ENCODE data around the gene KMO. TPM values are rescaled to one million over a fixed set of nuclear protein-coding genes. Genes with fewer than 3 reads are reported as not detected.

The KMO gene
- total and polyA plus RNA-seq, 2 of the 4 experiments (the other 2 are of a cell fraction), result not detected

DNA sequence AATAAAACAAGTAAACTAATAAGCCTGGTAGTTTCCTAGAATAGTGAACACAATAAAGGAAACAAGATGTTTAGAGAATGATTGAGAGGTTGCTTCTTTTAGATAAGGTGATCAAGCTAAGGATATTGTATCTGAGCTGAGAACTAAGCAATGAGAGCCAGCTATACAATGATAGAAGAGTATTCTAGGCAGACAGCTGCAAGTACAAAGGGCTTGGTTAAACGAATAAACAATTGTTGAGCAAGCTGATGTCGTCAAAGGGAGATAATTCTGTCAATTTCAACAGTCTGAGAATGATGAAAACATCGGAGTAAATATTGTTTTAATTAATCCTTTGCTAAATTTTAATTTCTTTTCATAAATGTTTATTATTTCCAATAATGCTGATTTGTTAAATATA lies 7.2 kb upstream of the KMO start:
- DNase-seq (no peak), ATAC-seq (ENCODE audit: low read depth) (no peak)
- Histone ChIP-seq H4K20me1 (ENCODE audit: insufficient read depth, low read length) (no peaks in the 10 kb centered on the region), H3K4me1 (ENCODE audit: control insufficient read depth, insufficient read depth, low read length) (no peaks in the 10 kb centered on the region), H2AFZ (replicated peaks; ENCODE audit: low read length, poor library complexity) (no peak overlapping the region), H3K9me3 (ENCODE audit: control insufficient read depth, insufficient read depth, low read length) (no peaks in the 10 kb centered on the region), H3K27ac (ENCODE audit: insufficient read depth, low read length) (no peak overlapping the region), H3K4me3 (ENCODE audit: insufficient read depth, low read depth, low read length) (no peak overlapping the region), H3K18ac (ENCODE audit: low read depth, low read length) (no peak overlapping the region), H2AK5ac (ENCODE audit: low read depth, low read length) (no peak overlapping the region), H3K4me2 (ENCODE audit: low read depth, low read length) (no peak overlapping the region), H3K4ac (ENCODE audit: low read depth, low read length) (no peak overlapping the region), H3K9ac (ENCODE audit: low read depth, low read length) (no peak overlapping the region), H4K91ac (ENCODE audit: insufficient read depth, low read depth, low read length) (no peak overlapping the region), H4K5ac (ENCODE audit: low read depth, low read length) (no peak overlapping the region), H3K14ac (replicated peaks; ENCODE audit: low read depth, low read length) (no peak overlapping the region), H2BK120ac (ENCODE audit: low read depth, low read length) (no peak overlapping the region), H4K8ac (ENCODE audit: low read depth in 2 of 2, low read length in 2 of 2) (no peak overlapping the region), H3K36me3 (ENCODE audit: control insufficient read depth, insufficient read depth, low read length) (no peaks in the 10 kb centered on the region), H2AK9ac (replicated peaks; ENCODE audit: low read depth, low read length, poor library complexity) (no peak overlapping the region), H3K56ac (ENCODE audit: extremely low read depth, insufficient read depth, low read length) (no peak overlapping the region), H3K23ac (ENCODE audit: low read depth, low read length) (no peak overlapping the region), H3K79me1 (ENCODE audit: low read depth in 1 of 2, low read length in 2 of 2) (no peaks in the 10 kb centered on the region), H3K9me1 (ENCODE audit: insufficient read depth, low read length) (no peaks in the 10 kb centered on the region), H3K27me3 (ENCODE audit: control insufficient read depth, insufficient read depth, low read length) (peaks cover 18% of the 10 kb centered on the region), H2BK20ac (ENCODE audit: low read depth, low read length) (no peak overlapping the region), H2BK5ac (ENCODE audit: low read depth, low read length, poor library complexity, severe bottlenecking) (no peak overlapping the region), H2BK15ac (ENCODE audit: low read depth, low read length) (no peak overlapping the region)
- no TSS peak for BruUV-seq (replicated peaks)
- POLR2A ChIA-PET (ENCODE audit: unreplicated experiment), result no interaction called here
- dilution Hi-C loops (cut with HindIII; ENCODE audit: low sequenced_read_pairs, unreplicated experiment), result no loop called here
- CTCF ChIA-PET, result no interaction called here
- in situ Hi-C loops (cut with MboI; ENCODE audit: low sequenced_read_pairs), result loop anchor here (25.0 kb wide), 1 partner anchor 462 kb away; the partner anchor contains the start of gene MAP1LC3C
- WGBS, 2 experiments (ENCODE audit: extremely low coverage in 2 of 2, insufficient read length in 1 of 2), result no CpG with 5 or more reads among the region's 3 CpGs
- TF ChIP-seq, protein P1, sequence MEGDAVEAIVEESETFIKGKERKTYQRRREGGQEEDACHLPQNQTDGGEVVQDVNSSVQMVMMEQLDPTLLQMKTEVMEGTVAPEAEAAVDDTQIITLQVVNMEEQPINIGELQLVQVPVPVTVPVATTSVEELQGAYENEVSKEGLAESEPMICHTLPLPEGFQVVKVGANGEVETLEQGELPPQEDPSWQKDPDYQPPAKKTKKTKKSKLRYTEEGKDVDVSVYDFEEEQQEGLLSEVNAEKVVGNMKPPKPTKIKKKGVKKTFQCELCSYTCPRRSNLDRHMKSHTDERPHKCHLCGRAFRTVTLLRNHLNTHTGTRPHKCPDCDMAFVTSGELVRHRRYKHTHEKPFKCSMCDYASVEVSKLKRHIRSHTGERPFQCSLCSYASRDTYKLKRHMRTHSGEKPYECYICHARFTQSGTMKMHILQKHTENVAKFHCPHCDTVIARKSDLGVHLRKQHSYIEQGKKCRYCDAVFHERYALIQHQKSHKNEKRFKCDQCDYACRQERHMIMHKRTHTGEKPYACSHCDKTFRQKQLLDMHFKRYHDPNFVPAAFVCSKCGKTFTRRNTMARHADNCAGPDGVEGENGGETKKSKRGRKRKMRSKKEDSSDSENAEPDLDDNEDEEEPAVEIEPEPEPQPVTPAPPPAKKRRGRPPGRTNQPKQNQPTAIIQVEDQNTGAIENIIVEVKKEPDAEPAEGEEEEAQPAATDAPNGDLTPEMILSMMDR (conservative IDR thresholded peaks at IDR 0.05; ENCODE audit: low read depth, low read length), result no peak
- no peak for TF ChIP-seq RAD21 (IDR thresholded peaks at IDR 0.05; ENCODE audit: low read length)
- TF ChIP-seq BHLHE40 (IDR thresholded peaks at IDR 0.05; ENCODE audit: low read depth, low read length), result no peak
- TF ChIP-seq, protein P2, sequence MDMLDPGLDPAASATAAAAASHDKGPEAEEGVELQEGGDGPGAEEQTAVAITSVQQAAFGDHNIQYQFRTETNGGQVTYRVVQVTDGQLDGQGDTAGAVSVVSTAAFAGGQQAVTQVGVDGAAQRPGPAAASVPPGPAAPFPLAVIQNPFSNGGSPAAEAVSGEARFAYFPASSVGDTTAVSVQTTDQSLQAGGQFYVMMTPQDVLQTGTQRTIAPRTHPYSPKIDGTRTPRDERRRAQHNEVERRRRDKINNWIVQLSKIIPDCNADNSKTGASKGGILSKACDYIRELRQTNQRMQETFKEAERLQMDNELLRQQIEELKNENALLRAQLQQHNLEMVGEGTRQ (IDR thresholded peaks at IDR 0.05; ENCODE audit: low read depth, low read length), result no peak
- TF ChIP-seq MAFK (IDR thresholded peaks at IDR 0.05; ENCODE audit: low read depth, low read length), result no peak
- no peak for TF ChIP-seq CEBPB (IDR thresholded peaks at IDR 0.05; ENCODE audit: low read depth, low read length)
- no peak for TF ChIP-seq FOS (IDR thresholded peaks at IDR 0.05; ENCODE audit: low read depth, low read length)
- TF ChIP-seq MXI1 (IDR thresholded peaks at IDR 0.05; ENCODE audit: borderline replicate concordance, low read depth, low read length), result no peak
- no peak for TF ChIP-seq CHD1 (IDR thresholded peaks at IDR 0.05; ENCODE audit: low read depth, low read length)
- no peak for TF ChIP-seq RFX5 (IDR thresholded peaks at IDR 0.05; ENCODE audit: low read depth, low read length)
- intact Hi-C loops (cut with micrococcal nuclease), result no loop called here

Measured in IMR-90 (cell line).